GM12878 (cell line): ENCODE measurements around the gene PRKAG2.

ENCODE experiments used
- ATF2 ChIP-seq: IDR thresholded peaks from 2 replicates; pipeline ENCODE4 v1.6.1; 2012; ENCODE audit warnings: low read length, inconsistent platforms
- BCL11A ChIP-seq: IDR thresholded peaks from 2 replicates; pipeline ENCODE4 v1.6.1; 2011; ENCODE audit warnings: low read depth, low read length
- BCLAF1 ChIP-seq: fragments of 450-650 bp; IDR thresholded peaks from 2 replicates; pipeline ENCODE4 v1.6.1; 2017; ENCODE audit warnings: antibody characterized with exemption, mild to moderate bottlenecking, moderate library complexity
- BHLHE40 ChIP-seq, 2 experiments: fragments of 450-650 bp in 1 of 2; IDR thresholded peaks; 2 replicates each; pipeline ENCODE4 v1.6.1; 2011 to 2017; ENCODE audit warnings: low read depth in 2 of 2, borderline replicate concordance in 1 of 2, improper control_type of control experiment in 1 of 2, low read length in 1 of 2, mild to moderate bottlenecking in 1 of 2
- CBX5 ChIP-seq: sonication (generic); IDR thresholded peaks from 2 replicates; pipeline ENCODE4 v1.6.1; 2016; ENCODE audit warnings: low read depth, moderate library complexity, mild to moderate bottlenecking, inconsistent platforms
- CTCF ChIP-seq, 3 experiments: IDR thresholded peaks in 2 of 3; conservative IDR thresholded peaks in 1 of 3; 2 replicates each; pipeline ENCODE4 v1.5.1; 2011; ENCODE audit warnings: low read depth in 3 of 3, low read length in 3 of 3, mild to moderate bottlenecking in 3 of 3, control low read depth in 2 of 3, moderate library complexity in 2 of 3, inconsistent platforms in 1 of 3, mixed read lengths in 1 of 3; ENCODE audit not compliant: control insufficient read depth in 2 of 3, insufficient read depth in 1 of 3; ENCODE audit errors: extremely low read depth in 1 of 3
- EZH2 ChIP-seq: IDR thresholded peaks from 2 replicates; pipeline ENCODE4 v1.6.1; 2012; ENCODE audit warnings: low read depth, mild to moderate bottlenecking, control low read depth, inconsistent platforms, low read length, borderline replicate concordance; ENCODE audit not compliant: control insufficient read depth
- HDAC6 ChIP-seq: fragments of 200-600 bp; sonication (generic); IDR thresholded peaks from one replicate; pipeline ENCODE4 v1.8.0; 2017; ENCODE audit warnings: antibody characterized with exemption; ENCODE audit not compliant: unreplicated experiment
- MAX ChIP-seq: IDR thresholded peaks from 2 replicates; pipeline ENCODE4 v1.6.1; 2012; ENCODE audit warnings: low read depth, low read length, improper control_type of control experiment
- RAD21 ChIP-seq: IDR thresholded peaks from 2 replicates; pipeline ENCODE4 v1.6.1; 2011; ENCODE audit warnings: mild to moderate bottlenecking, low read depth, low read length, moderate library complexity; ENCODE audit not compliant: insufficient read depth
- TAF1 ChIP-seq: IDR thresholded peaks from 2 replicates; pipeline ENCODE4 v1.6.1; 2011; ENCODE audit warnings: mild to moderate bottlenecking, low read depth, low read length, borderline replicate concordance
- ZNF384 ChIP-seq: IDR thresholded peaks from 2 replicates; pipeline ENCODE4 v1.6.1; 2012; ENCODE audit warnings: low read depth, mild to moderate bottlenecking, low read length, improper control_type of control experiment, borderline replicate concordance

GRCh38 chr7:151568956-151569940 lies 307.7 kb downstream of the PRKAG2 start:
- TF ChIP-seq BHLHE40 (IDR thresholded peaks at IDR 0.05; ENCODE audit: borderline replicate concordance in 1 of 2, low read depth in 2 of 2, low read length in 1 of 2): no peak
- TF ChIP-seq TAF1: no peak
- no peak for TF ChIP-seq BCL11A
- TF ChIP-seq RAD21: no peak
- TF ChIP-seq CTCF (IDR thresholded peaks at IDR 0.05 in 2 of 3, conservative IDR thresholded peaks at IDR 0.05 in 1 of 3; ENCODE audit: control insufficient read depth in 2 of 3, extremely low read depth in 1 of 3, insufficient read depth in 1 of 3, low read depth in 3 of 3, low read length in 3 of 3): no peak
- no peak for TF ChIP-seq BCLAF1
- TF ChIP-seq HDAC6: no peak
- TF ChIP-seq EZH2: no peak
- no peak for TF ChIP-seq MAX
- TF ChIP-seq ATF2: no peak
- no peak for TF ChIP-seq CBX5
- no peak for TF ChIP-seq ZNF384
